Mesothelial cell of epicardium (in vitro differentiated cells): ENCODE results near the gene SPAG8. TPM values are rescaled to one million over a fixed set of nuclear protein-coding genes. Genes with fewer than 3 reads are reported as not detected.

ENCODE experiments used
- total RNA-seq: library from RNA; stranded (reverse); gene quantifications from 3 replicates; pipeline ENCODE4 v1.2.1, GENCODE V29; 2021

Gene SPAG8
- total RNA-seq, 1 donor from 2014 or later = 0.89 TPM

Other genes with a start within 250 kb of the SPAG8 start
- 48.7 to 52.9 TPM (median 49.0 TPM) in 3 replicates for gene TESK1, start 207.0 kb downstream of the SPAG8 start, total RNA-seq
- gene CD72, start 193.8 kb downstream of the SPAG8 start, total RNA-seq = 4.2 to 5.2 TPM (median 4.7 TPM) in 3 replicates
- not detected in 3 replicates for gene SIT1, start 161.3 kb downstream of the SPAG8 start, total RNA-seq
- gene RMRP, start 154.2 kb downstream of the SPAG8 start, total RNA-seq = 20,234 to 21,305 TPM (median 21,148 TPM) in 3 replicates
- gene CCDC107, start 154.0 kb downstream of the SPAG8 start, total RNA-seq = 16.7 to 17.8 TPM (median 17.0 TPM) in 3 replicates
- 6.3 to 8.0 TPM (median 6.5 TPM) in 3 replicates for gene ARHGEF39, start 147.1 kb downstream of the SPAG8 start, total RNA-seq
- gene CA9, start 138.3 kb downstream of the SPAG8 start, total RNA-seq = 1.1 to 2.3 TPM (median 1.7 TPM) in 3 replicates
- gene TPM2, start 122.3 kb downstream of the SPAG8 start, total RNA-seq = 289 to 294 TPM (median 291 TPM) in 3 replicates
- 224 to 230 TPM (median 226 TPM) in 3 replicates for gene TLN1, start 80.1 kb downstream of the SPAG8 start, total RNA-seq
- gene CREB3, start 79.6 kb downstream of the SPAG8 start, total RNA-seq = 29.1 to 32.7 TPM (median 31.6 TPM) in 3 replicates
- 81.5 to 84.7 TPM (median 83.9 TPM) in 3 replicates for gene GBA2, start 63.0 kb downstream of the SPAG8 start, total RNA-seq
- gene RGP1, start 63.0 kb downstream of the SPAG8 start, total RNA-seq = 32.6 to 34.3 TPM (median 33.9 TPM) in 3 replicates
- not detected in 3 replicates for gene MSMP, start 58.0 kb downstream of the SPAG8 start, total RNA-seq
- gene NPR2, start 20.7 kb downstream of the SPAG8 start, total RNA-seq = 27.2 to 32.4 TPM (median 30.6 TPM) in 3 replicates
- gene HINT2, start 2.8 kb upstream of the SPAG8 start, total RNA-seq = 29.3 to 31.3 TPM (median 30.7 TPM) in 3 replicates
- gene FAM221B, start 16.5 kb upstream of the SPAG8 start, total RNA-seq = 0.07 TPM in 1 of 3 replicates, not detected in the others
- gene TMEM8B, start 17.0 kb upstream of the SPAG8 start, total RNA-seq = 44.4 to 47.9 TPM (median 45.0 TPM) in 3 replicates
- gene OR13J1, start 58.1 kb upstream of the SPAG8 start, total RNA-seq = not detected in 3 replicates
- 0.72 to 1.2 TPM (median 1.0 TPM) in 3 replicates for gene HRCT1, start 93.9 kb upstream of the SPAG8 start, total RNA-seq
- gene SPAAR, start 97.2 kb upstream of the SPAG8 start, total RNA-seq = 0.14 to 0.47 TPM (median 0.27 TPM) in 3 replicates
- gene OR2S2, start 145.9 kb upstream of the SPAG8 start, total RNA-seq = not detected in 3 replicates
- 14.3 to 15.1 TPM (median 14.8 TPM) in 3 replicates for gene RECK, start 224.7 kb upstream of the SPAG8 start, total RNA-seq